Fibroblast of lung (primary cell): ENCODE data around the gene ENTPD6.

Experiments
- EZH2 ChIP-seq: IDR thresholded peaks from 2 replicates; pipeline ENCODE4 v1.5.1; 2012; ENCODE audit warnings: low read length, control low read depth, mild to moderate bottlenecking; ENCODE audit errors: missing control alignments
- TF ChIP-seq, protein P1 (sequence below), 2 donors: IDR thresholded peaks in 1 of 2; conservative IDR thresholded peaks in 1 of 2; 1 replicate in 1 of 2; 2 replicates in 1 of 2; pipeline ENCODE4 v1.5.1; 2011 to 2012; ENCODE audit warnings: low read length in 2 of 2, control low read depth in 1 of 2, inconsistent platforms in 1 of 2, low read depth in 1 of 2, mild to moderate bottlenecking in 1 of 2

- no peak for TF ChIP-seq EZH2
- TF ChIP-seq, protein P1, sequence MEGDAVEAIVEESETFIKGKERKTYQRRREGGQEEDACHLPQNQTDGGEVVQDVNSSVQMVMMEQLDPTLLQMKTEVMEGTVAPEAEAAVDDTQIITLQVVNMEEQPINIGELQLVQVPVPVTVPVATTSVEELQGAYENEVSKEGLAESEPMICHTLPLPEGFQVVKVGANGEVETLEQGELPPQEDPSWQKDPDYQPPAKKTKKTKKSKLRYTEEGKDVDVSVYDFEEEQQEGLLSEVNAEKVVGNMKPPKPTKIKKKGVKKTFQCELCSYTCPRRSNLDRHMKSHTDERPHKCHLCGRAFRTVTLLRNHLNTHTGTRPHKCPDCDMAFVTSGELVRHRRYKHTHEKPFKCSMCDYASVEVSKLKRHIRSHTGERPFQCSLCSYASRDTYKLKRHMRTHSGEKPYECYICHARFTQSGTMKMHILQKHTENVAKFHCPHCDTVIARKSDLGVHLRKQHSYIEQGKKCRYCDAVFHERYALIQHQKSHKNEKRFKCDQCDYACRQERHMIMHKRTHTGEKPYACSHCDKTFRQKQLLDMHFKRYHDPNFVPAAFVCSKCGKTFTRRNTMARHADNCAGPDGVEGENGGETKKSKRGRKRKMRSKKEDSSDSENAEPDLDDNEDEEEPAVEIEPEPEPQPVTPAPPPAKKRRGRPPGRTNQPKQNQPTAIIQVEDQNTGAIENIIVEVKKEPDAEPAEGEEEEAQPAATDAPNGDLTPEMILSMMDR (conservative IDR thresholded peaks at IDR 0.05 in 1 of 2, IDR thresholded peaks at IDR 0.05 in 1 of 2; ENCODE audit: low read depth in 1 of 2, low read length in 2 of 2): no peak
Observed at GRCh38 chr20:25223765-25224720, 28.5 kb downstream of the ENTPD6 start.
